Measurements from ENCODE around the gene PCDHB5. TPM values are rescaled to one million over a fixed set of nuclear protein-coding genes. Genes with fewer than 3 reads are reported as not detected.
"Not testable (repeated sequence)": the region's sequence is repeated elsewhere in the genome, so short reads cannot be mapped to it uniquely, and the experiment has no call there.

PCDHB5 gene
- total and polyA plus RNA-seq, 2 of the 4 experiments (the other 2 are of a cell fraction) = 0.18 to 0.32 TPM

DNA sequence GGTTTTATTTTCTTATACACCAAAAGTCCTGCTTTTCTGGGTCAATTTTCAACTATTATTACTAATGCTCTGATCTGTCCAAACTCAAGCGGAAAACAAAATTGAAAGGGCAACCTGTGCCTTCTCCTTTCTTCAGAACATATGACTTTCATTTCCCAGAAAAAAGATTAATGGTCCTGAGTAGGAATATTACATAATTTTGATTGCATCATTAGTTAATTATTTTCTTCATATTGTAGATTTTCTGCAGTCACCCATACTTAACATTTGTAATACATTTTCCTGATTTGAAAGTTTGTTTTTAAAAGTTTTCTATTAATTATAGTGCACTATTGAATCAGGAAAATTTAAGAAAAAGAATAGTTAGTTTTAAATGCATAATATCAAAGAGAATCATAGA is 40.9 kb downstream of the PCDHB5 start:
- no peak overlapping the region for H2BK120ac ChIP-seq (ENCODE audit: low read depth, low read length)
- H3K9me1 ChIP-seq (ENCODE audit: insufficient read depth, low read length) = no peaks in the 10 kb centered on the region
- no peak overlapping the region for H3K4me2 ChIP-seq (ENCODE audit: low read depth, low read length)
- H3K18ac ChIP-seq (ENCODE audit: low read depth, low read length) = no peak overlapping the region
- H3K79me1 ChIP-seq (ENCODE audit: low read depth in 1 of 2, low read length in 2 of 2) = no peaks in the 10 kb centered on the region
- H3K23ac ChIP-seq (ENCODE audit: low read depth, low read length) = no peak overlapping the region
- WGBS, 2 experiments (ENCODE audit: extremely low coverage in 2 of 2, insufficient read length in 1 of 2) = no CpG with 5 or more reads among the region's 1 CpG
- H2AK5ac ChIP-seq (ENCODE audit: low read depth, low read length) = no peak overlapping the region
- H2AK9ac ChIP-seq (replicated peaks; ENCODE audit: low read depth, low read length, poor library complexity) = no peak overlapping the region
- no peak overlapping the region for H3K4ac ChIP-seq (ENCODE audit: low read depth, low read length)
- H3K56ac ChIP-seq (ENCODE audit: extremely low read depth, insufficient read depth, low read length) = no peak overlapping the region
- H3K4me1 ChIP-seq (ENCODE audit: control insufficient read depth, insufficient read depth, low read length) = no peaks in the 10 kb centered on the region
- no peak overlapping the region for H2BK15ac ChIP-seq (ENCODE audit: low read depth, low read length)
- no peak overlapping the region for H3K4me3 ChIP-seq (ENCODE audit: insufficient read depth, low read depth, low read length)
- H4K20me1 ChIP-seq (ENCODE audit: insufficient read depth, low read length) = no peaks in the 10 kb centered on the region
- no peak overlapping the region for H2BK5ac ChIP-seq (ENCODE audit: low read depth, low read length, poor library complexity, severe bottlenecking)
- no peak overlapping the region for H4K91ac ChIP-seq (ENCODE audit: insufficient read depth, low read depth, low read length)
- no peak for TF ChIP-seq CEBPB (IDR thresholded peaks at IDR 0.05; ENCODE audit: low read depth, low read length)
- TF ChIP-seq MAZ (IDR thresholded peaks at IDR 0.05; ENCODE audit: borderline replicate concordance, low read depth, low read length) = no peak
- TF ChIP-seq CHD1 (IDR thresholded peaks at IDR 0.05; ENCODE audit: low read depth, low read length) = no peak
- TF ChIP-seq RCOR1 (IDR thresholded peaks at IDR 0.05; ENCODE audit: insufficient replicate concordance, low read length) = no peak
- no peak for TF ChIP-seq MXI1 (IDR thresholded peaks at IDR 0.05; ENCODE audit: borderline replicate concordance, low read depth, low read length)
- intact Hi-C loops (cut with micrococcal nuclease) (no loop called here), in situ Hi-C loops (cut with MboI; ENCODE audit: low sequenced_read_pairs) (no loop called here), dilution Hi-C loops (cut with HindIII; ENCODE audit: low sequenced_read_pairs, unreplicated experiment) (no loop called here)
- DNase-seq (no peak), ATAC-seq (ENCODE audit: low read depth) (no peak)
- H4K8ac ChIP-seq (ENCODE audit: low read depth in 2 of 2, low read length in 2 of 2) = no peak overlapping the region
- no peak overlapping the region for H3K9ac ChIP-seq (ENCODE audit: low read depth, low read length)
- ChIA-PET CTCF (no interaction called here), POLR2A (ENCODE audit: unreplicated experiment) (no interaction called here)
- H3K36me3 ChIP-seq (ENCODE audit: control insufficient read depth, insufficient read depth, low read length) = no peaks in the 10 kb centered on the region
- no peak overlapping the region for H4K5ac ChIP-seq (ENCODE audit: low read depth, low read length)
- peaks cover 22% of the 10 kb centered on the region; the same call in 1 of the 2 replicates for H3K9me3 ChIP-seq (ENCODE audit: control insufficient read depth, insufficient read depth, low read length)
- no TSS peak for BruUV-seq (replicated peaks)
- no peak overlapping the region for H2AFZ ChIP-seq (replicated peaks; ENCODE audit: low read length, poor library complexity)
- H2BK20ac ChIP-seq (ENCODE audit: low read depth, low read length) = no peak overlapping the region
- no peak overlapping the region for H3K27ac ChIP-seq (ENCODE audit: insufficient read depth, low read length)
- H3K14ac ChIP-seq (replicated peaks; ENCODE audit: low read depth, low read length) = no peak overlapping the region
- H3K27me3 ChIP-seq (ENCODE audit: control insufficient read depth, insufficient read depth, low read length) = no peaks in the 10 kb centered on the region

- H3K23ac ChIP-seq (ENCODE audit: low read depth, low read length); H3K18ac ChIP-seq (ENCODE audit: low read depth, low read length); H3K9me1 ChIP-seq (ENCODE audit: insufficient read depth, low read length); CTCF ChIA-PET; H3K27me3 ChIP-seq (ENCODE audit: control insufficient read depth, insufficient read depth, low read length); dilution Hi-C loops (cut with HindIII; ENCODE audit: low sequenced_read_pairs, unreplicated experiment); H3K4ac ChIP-seq (ENCODE audit: low read depth, low read length); H2AK9ac ChIP-seq (replicated peaks; ENCODE audit: low read depth, low read length, poor library complexity); H4K5ac ChIP-seq (ENCODE audit: low read depth, low read length); BruUV-seq (replicated peaks); H2BK20ac ChIP-seq (ENCODE audit: low read depth, low read length); H2BK5ac ChIP-seq (ENCODE audit: low read depth, low read length, poor library complexity, severe bottlenecking); in situ Hi-C loops (cut with MboI; ENCODE audit: low sequenced_read_pairs); H2BK120ac ChIP-seq (ENCODE audit: low read depth, low read length); H3K79me1 ChIP-seq (ENCODE audit: low read depth in 1 of 2, low read length in 2 of 2); H3K4me1 ChIP-seq (ENCODE audit: control insufficient read depth, insufficient read depth, low read length); H2AK5ac ChIP-seq (ENCODE audit: low read depth, low read length); H3K27ac ChIP-seq (ENCODE audit: insufficient read depth, low read length); H4K8ac ChIP-seq (ENCODE audit: low read depth in 2 of 2, low read length in 2 of 2); H3K36me3 ChIP-seq (ENCODE audit: control insufficient read depth, insufficient read depth, low read length); H3K14ac ChIP-seq (replicated peaks; ENCODE audit: low read depth, low read length); H3K56ac ChIP-seq (ENCODE audit: extremely low read depth, insufficient read depth, low read length); H4K91ac ChIP-seq (ENCODE audit: insufficient read depth, low read depth, low read length); H2BK15ac ChIP-seq (ENCODE audit: low read depth, low read length); POLR2A ChIA-PET (ENCODE audit: unreplicated experiment); H3K9ac ChIP-seq (ENCODE audit: low read depth, low read length); H2AFZ ChIP-seq (replicated peaks; ENCODE audit: low read length, poor library complexity); intact Hi-C loops (cut with micrococcal nuclease); DNase-seq; H4K20me1 ChIP-seq (ENCODE audit: insufficient read depth, low read length); H3K4me2 ChIP-seq (ENCODE audit: low read depth, low read length): not testable (repeated sequence)
- ATAC-seq (ENCODE audit: low read depth) = peak; percentile 14; the same call in 1 of the 2 replicates
- H3K4me3 ChIP-seq (ENCODE audit: insufficient read depth, low read depth, low read length) = 0 out of 2 replicates have a peak within 1 kb of the TSS, but pooled peaks have one; percentile 26
- no CpG with 5 or more reads among the region's 18 CpGs for WGBS, 2 experiments (ENCODE audit: extremely low coverage in 2 of 2, insufficient read length in 1 of 2)
- H3K9me3 ChIP-seq (ENCODE audit: control insufficient read depth, insufficient read depth, low read length) = peaks cover 23% of the 10 kb centered on the region; the same call in 1 of the 2 replicates
These were observed 42.7 kb downstream of the PCDHB5 start, which contains the start of gene PCDHB8 for GRCh38 chr5:141177577-141178191. PCDHB8 (plus strand) TSS chr5:141177790; CDS start chr5:141178035, 245 bp downstream.
